ENCODE data around the gene IWS1.
"Not testable (repeated sequence)": the region's sequence is repeated elsewhere in the genome, so short reads cannot be mapped to it uniquely, and the experiment has no call there.

IWS1 gene

GRCh38 chr2:127527001-127527804 lies 914 bp upstream of the IWS1 start:
- DNase-seq (ENCODE audit: low spot score) = no peak

- DNase-seq (ENCODE audit: low spot score) = no peak
These were observed 578 bp downstream of the IWS1 start for GRCh38 chr2:127525691-127526131.

- not testable (repeated sequence) for DNase-seq (ENCODE audit: low spot score)
These were observed 2.0 kb downstream of the IWS1 start for GRCh38 chr2:127524198-127524834.

- DNase-seq (ENCODE audit: low spot score) = no peak
These were observed 2.9 kb downstream of the IWS1 start for GRCh38 chr2:127523269-127523939.

- DNase-seq (ENCODE audit: low spot score) = no peak
These were observed 5.9 kb downstream of the IWS1 start for GRCh38 chr2:127520424-127520823.

- DNase-seq (ENCODE audit: low spot score) = no peak
These were observed 8.8 kb downstream of the IWS1 start for GRCh38 chr2:127517465-127517864.

- no peak for DNase-seq (ENCODE audit: low spot score)
These were observed 10.1 kb downstream of the IWS1 start for GRCh38 chr2:127516041-127516762.

GRCh38 chr2:127515383-127515915 lies 10.8 kb downstream of the IWS1 start:
- DNase-seq (ENCODE audit: low spot score) = no peak

GRCh38 chr2:127514485-127514884 lies 11.8 kb downstream of the IWS1 start:
- no peak for DNase-seq (ENCODE audit: low spot score)

GRCh38 chr2:127514076-127514475 lies 12.2 kb downstream of the IWS1 start:
- DNase-seq (ENCODE audit: low spot score) = no peak

GRCh38 chr2:127512362-127512761 lies 13.9 kb downstream of the IWS1 start:
- no peak for DNase-seq (ENCODE audit: low spot score)

GRCh38 chr2:127511917-127512316 lies 14.4 kb downstream of the IWS1 start:
- no peak for DNase-seq (ENCODE audit: low spot score)

- no peak for DNase-seq (ENCODE audit: low spot score)
These were observed 15.1 kb downstream of the IWS1 start for GRCh38 chr2:127511090-127511695.

- no peak for DNase-seq (ENCODE audit: low spot score)
These were observed 16.2 kb downstream of the IWS1 start for GRCh38 chr2:127510073-127510472.

GRCh38 chr2:127508631-127509034 lies 17.7 kb downstream of the IWS1 start:
- peak; percentile 74 for DNase-seq (ENCODE audit: low spot score)

GRCh38 chr2:127508023-127508630 lies 18.2 kb downstream of the IWS1 start:
- no peak for DNase-seq (ENCODE audit: low spot score)

- DNase-seq (ENCODE audit: low spot score) = no peak
These were observed 19.8 kb downstream of the IWS1 start for GRCh38 chr2:127506510-127506909.

GRCh38 chr2:127504552-127505430 lies 21.5 kb downstream of the IWS1 start:
- no peak for DNase-seq (ENCODE audit: low spot score)

GRCh38 chr2:127503491-127503890 lies 22.8 kb downstream of the IWS1 start:
- DNase-seq (ENCODE audit: low spot score) = no peak

- no peak for DNase-seq (ENCODE audit: low spot score)
These were observed 27.9 kb downstream of the IWS1 start for GRCh38 chr2:127498386-127498785.

Measured in D341Med (cell line).